GM12801 (cell line): ENCODE results near the gene ADCY4.

ENCODE experiments used
- TF ChIP-seq, protein P1 (sequence below): IDR thresholded peaks from one replicate; pipeline ENCODE4 v1.5.1; 2011; ENCODE audit warnings: control low read depth; ENCODE audit not compliant: insufficient read length; ENCODE audit errors: extremely low read depth

ADCY4 gene

DNA sequence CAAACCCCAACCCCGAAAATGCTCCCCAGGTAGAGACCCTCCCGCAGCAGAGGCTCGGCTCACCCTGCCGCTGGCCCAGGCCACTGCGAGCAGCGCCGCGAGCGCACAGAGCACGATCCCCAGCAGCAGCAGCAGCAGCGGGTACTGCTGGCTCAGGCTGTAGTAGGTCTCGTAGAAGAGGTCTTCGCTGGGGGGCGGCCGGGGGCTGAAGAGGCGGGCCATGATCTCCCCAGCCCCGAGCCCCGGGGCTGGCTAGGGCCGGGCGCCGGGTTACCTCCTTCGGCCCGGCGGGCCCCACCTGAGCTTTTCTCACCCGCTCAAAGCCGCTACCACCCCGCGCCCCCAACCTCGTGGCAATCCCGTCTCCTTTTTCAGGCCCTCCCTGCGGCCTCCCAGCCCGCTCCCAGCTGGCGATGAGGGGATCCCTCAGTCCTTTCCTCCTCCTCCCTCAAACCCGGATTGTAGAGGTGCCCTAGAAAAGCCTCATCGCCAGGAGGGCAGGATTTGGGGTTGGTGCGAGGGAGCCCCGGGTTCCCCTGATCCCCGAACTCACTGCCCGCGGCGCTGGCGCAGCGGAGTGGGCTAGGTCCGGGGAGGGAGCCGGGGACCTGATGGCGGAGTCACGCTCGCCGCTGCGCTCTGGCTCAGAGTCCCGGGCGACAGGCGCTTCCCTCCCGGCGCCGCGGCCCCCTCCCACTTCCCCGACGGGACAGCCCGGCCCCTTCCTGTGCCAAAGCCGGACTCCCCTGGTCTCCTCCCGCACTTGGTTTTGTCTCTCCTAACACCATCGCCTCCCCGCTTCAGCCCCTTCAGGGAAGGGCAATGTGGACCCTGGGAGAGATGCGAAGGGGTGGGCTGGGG lies at the start of gene ADCY4:
Gene ADCY4, minus strand, starts transcription at position 641 of the 861 bp plus-strand sequence. Its CDS starts 419 bp downstream, at position 222.
- TF ChIP-seq, protein P1, sequence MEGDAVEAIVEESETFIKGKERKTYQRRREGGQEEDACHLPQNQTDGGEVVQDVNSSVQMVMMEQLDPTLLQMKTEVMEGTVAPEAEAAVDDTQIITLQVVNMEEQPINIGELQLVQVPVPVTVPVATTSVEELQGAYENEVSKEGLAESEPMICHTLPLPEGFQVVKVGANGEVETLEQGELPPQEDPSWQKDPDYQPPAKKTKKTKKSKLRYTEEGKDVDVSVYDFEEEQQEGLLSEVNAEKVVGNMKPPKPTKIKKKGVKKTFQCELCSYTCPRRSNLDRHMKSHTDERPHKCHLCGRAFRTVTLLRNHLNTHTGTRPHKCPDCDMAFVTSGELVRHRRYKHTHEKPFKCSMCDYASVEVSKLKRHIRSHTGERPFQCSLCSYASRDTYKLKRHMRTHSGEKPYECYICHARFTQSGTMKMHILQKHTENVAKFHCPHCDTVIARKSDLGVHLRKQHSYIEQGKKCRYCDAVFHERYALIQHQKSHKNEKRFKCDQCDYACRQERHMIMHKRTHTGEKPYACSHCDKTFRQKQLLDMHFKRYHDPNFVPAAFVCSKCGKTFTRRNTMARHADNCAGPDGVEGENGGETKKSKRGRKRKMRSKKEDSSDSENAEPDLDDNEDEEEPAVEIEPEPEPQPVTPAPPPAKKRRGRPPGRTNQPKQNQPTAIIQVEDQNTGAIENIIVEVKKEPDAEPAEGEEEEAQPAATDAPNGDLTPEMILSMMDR: no peak

DNA sequence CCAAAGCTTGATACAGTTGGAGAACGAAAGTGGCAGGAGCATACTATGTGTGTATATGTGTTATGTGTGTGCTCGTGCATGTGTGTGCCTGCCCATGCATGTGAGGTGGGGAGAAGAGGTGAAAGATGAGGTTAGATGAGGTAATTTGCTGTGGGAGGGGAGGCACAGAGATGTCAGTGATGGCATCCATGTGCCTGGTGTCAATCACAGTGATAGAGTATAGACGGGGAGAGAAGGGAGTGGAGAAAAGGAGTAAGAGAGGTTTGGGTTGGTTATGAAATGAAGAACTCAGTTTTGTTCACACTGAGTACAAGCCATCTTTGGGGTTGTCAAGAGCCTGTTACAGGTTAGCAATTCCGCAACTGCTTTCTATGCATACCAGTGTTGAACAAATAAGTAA lies 49.3 kb upstream of the ADCY4 start:
- TF ChIP-seq, protein P1: no peak

DNA sequence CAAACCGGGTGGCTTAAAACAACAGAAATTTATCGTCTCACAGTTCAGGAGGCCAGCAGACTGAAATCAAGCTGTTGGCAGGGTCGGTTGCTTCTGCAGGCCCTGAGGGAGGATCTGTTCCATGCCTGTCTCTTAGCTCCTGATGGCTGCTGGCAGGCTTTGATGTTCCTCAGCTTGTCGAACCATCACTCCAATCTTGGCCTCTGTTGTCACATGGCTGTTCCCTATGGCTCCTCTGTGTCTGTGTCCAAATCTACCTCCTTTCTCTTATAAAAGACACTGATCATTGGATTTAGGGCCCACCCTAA lies 47.1 kb upstream of the ADCY4 start:
- TF ChIP-seq, protein P1: no peak

DNA sequence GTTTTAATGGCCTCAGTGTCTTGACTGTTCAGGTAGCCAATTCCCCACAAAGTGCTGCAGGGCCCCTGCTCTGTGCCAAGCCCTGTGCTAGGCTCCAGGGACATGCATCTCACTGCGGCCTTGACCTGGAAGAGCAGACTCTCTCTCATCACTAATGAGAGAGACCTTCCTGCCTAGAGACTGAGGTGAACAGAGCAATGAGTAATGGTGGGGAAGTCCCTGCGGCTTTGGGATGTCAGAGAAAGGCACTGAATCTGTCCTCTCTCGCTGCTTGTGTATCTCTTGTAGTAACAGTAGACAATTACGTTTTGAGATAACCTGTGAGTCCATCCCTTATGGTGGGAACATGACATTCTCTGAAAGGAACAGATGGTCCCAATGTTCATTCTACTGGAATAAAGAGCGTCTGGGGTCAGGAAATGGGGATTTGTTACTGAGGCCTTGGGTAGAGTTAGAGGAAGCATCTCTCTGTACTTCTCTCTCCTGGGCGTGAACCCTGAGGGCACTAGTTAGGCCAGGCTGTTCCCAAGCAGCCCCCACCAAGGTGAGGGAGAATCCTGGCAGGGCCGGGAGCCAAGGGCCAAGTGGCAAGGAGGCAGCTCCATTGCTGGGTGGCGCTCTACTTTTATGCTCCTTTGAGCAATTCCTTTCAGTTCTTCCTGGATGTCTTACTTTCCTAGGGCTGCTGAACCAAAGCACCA lies 46.6 kb upstream of the ADCY4 start:
- TF ChIP-seq, protein P1: no peak

DNA sequence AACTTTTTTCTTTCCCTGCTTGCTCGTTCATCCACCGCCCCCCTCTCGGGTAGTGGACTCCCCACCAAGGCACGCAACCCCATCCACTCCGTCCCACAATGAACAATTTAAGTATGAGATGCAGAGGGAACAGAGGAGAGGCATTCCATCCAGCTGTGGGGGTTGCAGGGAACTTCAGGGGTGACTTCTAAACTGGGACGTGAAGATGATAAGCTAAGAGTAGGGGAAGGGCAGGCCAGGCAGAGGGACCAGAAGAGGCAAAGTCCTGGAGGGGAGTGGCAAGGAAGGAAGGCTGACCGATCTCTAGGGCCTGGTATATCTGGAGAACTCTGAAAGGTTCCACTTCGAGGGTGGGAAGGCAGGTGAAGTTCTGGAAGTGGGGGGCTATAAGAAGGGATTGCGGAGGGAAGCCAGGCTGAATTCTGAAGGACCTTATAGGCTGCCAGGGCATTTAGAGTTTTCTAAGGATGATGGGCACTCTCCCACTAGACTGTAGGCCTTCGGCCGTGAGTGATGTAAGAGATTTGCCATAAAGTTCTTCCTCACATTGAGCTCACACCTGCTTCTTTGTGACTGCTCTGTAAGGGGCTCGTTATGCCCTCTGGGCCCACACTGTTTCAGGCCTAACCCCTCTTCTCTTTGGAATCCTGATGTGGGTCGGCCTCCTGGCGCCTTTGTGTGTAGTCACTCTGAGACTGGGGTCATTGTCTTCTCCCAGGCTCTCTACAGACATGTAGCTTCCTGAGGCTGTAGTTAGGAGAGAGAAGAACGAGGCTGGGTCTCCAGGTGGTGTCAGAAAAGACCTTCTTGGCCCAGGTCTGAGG lies 45.2 kb upstream of the ADCY4 start:
- TF ChIP-seq, protein P1: no peak

DNA sequence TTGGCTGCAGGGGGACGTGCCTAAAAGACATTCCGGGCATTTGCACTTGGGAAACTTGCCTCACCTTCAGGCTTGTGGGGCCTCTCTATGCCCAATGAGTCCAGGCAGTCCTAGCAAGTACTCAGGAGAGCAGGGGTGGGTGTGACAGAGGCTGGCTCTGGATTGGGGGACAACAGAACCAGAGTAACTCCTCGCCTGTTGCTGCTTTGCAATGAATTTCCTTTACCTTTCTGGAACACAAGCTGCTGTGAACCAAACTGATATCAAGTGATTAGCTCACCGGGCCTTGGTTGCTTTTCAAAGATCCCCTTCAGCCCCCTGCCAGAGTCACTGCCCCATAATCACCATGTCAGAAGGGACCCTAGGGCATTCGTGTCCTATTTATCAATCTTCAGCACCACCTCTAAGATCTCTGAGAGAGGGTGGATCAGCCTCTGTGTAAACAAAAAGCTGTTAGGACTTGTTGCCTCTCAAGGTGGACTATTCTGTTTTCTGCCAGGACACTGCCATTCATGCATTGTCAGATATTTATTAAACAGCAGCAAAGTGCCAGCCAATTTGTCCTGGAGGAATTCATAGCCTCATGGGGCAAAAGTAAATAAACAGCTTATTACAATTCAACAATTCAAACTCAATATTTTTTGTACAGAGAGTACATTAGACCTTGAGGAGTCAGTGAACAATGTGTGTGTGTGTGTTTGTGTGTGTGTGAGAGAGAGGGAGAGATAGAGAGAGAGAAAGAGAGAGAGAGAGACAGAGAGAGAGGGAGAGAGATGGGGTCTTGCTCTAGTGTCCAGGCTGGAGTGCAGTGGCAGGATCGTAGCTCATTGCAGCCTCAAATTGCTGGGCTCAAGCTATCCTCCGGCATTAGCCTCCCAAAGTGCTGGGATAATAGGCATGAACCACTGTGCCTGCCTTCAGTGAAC lies 44.4 kb upstream of the ADCY4 start:
- TF ChIP-seq, protein P1: no peak
